ENCODE results near the gene FCN1.
"Not testable (repeated sequence)": the region's sequence is repeated elsewhere in the genome, so short reads cannot be mapped to it uniquely, and the experiment has no call there.

Gene FCN1

DNA sequence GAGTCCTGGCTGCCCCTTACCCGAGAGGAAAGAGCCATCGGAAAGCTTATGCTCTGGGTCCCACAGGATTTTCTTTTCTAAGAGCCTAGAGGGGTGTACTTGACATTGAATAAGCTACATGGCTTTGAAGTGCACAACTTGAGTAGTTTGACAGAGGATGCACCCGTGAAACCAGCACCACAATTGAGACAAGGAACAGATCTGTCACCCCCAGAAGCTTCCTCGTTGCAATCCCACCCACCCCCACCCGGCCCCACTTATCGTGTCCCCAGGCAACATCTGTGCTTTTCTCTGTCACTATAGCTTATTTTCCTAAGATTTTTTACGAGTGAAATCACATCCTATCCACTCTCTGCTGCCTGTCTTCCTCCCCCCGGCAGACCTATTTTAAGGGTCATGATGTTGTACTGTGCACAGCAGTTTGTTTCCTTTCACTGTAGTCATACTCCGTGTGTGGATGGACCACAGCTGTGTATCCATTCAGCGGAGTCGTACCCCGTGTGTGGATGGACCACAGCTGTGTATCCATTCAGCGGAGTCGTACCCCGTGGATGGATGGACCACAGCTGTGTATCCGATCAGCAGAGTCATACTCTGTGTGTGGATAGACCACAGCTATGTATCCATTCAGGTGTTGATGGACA lies 45.9 kb downstream of the FCN1 start:
- no peak for DNase-seq (ENCODE audit: low read depth)

DNA sequence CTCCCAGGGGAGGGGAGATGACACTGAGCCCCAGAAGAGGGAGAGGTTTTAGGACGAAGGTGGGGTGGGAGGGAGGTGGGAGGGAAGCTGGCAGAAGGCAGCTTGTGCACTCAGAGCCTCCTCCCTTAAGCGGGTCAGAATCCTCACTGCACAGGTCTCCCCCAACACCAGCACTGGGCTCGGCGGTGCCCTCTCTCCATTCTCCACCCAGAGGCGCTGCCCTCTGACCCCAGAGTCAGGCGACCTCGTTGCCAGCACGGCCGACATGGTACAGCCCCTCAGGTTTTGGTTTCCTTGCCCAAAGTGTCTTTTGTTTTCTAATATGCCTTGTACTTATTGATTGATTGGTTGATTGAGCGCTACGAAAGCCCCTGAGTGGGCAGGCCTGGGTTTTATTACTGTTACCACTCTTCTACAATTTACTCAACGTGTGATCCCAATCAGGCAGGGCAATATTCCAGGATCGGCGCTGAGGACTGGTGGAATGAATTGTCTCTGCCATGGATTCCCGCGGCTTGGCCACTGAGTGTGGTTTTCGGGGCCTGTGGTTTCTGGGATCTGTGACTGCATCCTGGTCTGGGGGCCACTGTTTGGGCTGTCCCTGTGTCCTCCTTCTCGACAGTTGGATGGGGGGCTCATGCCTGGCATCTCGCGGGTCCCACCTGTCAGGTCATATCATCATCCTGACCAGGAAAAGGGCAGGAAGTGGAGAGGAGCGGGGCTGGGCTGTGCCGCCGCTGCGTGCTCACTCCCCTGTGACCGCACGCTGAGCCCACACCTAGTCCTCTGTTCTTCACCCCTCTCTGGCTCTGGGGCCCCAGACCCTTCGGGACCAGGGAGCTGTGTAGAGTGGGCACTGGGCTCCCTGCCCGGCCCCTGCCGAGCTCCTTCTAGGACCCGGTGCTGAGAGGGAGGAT lies 46.7 kb downstream of the FCN1 start:
- DNase-seq (ENCODE audit: low read depth) = no peak

DNA sequence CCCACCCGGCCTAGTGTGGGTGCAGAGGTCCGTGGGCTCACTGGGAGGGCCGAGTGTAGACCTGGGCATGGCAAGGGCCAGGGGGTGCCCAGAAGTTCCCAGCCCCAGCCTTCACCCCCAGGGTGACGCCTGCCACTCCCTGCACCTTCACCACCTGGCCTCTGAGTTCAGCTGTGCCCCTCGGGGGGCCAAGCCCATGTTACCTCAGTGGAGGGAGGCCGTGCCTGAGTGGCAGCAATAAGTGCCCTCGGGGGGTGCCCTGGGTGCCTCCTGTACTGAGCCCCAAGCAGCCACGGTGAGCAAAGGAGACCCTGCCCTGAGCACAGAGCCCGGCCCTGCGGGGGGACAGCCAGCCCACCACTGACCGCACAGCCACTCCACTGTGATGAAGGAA lies 47.4 kb downstream of the FCN1 start:
- DNase-seq (ENCODE audit: low read depth) = no peak

DNA sequence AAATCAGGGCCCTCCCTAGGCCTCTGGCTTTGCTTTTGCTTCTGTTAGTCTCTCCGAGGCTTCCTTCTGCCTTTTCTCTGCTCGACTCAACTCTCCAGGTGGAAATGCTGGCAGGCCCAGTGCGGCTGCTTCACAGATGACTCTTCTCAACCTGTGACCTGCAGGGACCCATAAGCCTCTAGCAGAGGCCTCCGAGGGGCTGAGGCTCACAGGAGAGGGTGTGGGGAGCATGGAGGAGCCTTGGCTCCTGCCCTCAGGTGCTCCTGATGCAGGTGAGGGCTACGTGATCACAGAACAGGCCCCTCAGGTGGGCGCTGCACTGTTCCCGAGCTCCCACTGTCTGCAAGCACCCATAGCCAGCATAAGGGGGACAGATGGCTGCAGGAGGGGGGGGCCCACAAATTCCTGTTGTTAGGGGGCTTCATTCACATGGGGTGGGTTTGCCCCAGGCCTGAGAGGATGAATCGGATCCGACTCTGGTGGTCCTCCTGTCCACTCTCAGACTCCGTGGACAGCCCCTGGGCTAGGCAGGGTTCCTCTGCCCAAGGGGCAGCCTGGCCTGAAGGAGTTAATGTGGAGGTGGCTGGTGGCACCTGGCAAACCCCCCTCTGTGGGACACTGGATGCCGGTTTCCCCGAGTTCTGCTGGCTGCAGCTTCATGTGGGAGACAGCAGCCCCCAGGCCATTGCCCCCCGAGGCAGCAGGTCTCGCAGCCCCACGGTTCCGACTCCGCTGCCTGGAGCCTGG lies 48.0 kb downstream of the FCN1 start:
- DNase-seq (ENCODE audit: low read depth) = no peak

DNA sequence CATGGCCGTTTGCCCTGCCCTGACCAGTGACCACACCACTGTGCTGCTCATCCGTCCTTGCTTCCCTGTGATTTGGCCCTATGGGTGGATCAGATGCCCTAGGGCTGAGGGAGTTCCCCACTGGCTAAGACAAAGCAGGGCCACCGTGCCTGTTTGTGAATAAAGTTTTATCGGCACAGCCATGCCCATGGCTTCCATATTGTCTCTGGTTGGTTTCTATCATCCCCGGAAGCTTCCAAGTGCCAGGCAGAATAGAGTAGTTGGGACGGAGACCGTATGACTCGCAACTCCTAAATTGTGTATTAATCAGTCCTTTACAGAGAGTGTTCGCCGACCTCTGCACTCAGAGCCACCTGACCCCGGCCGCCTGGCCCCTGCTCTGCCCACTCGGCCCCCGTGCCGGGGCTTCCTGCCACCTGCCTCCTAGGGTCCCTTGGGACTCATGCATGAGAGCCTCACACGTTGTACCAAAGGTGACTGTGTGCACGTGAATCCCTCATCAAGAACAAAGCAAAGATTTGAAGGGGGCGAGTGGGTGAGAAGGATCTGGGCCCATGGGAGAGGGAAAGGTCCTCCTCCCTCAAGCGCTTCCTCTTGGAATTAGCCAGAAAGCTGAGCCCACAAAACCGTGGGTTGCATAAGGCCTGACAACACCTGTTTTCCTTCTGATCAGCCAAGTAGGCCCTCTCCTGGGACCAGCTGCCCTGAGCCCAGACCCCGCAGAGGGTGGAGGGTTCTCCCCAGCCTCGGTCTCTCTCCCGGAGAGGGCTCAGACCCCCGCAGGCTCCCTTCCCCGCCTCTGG lies 48.8 kb downstream of the FCN1 start:
- DNase-seq (ENCODE audit: low read depth) = no peak

DNA sequence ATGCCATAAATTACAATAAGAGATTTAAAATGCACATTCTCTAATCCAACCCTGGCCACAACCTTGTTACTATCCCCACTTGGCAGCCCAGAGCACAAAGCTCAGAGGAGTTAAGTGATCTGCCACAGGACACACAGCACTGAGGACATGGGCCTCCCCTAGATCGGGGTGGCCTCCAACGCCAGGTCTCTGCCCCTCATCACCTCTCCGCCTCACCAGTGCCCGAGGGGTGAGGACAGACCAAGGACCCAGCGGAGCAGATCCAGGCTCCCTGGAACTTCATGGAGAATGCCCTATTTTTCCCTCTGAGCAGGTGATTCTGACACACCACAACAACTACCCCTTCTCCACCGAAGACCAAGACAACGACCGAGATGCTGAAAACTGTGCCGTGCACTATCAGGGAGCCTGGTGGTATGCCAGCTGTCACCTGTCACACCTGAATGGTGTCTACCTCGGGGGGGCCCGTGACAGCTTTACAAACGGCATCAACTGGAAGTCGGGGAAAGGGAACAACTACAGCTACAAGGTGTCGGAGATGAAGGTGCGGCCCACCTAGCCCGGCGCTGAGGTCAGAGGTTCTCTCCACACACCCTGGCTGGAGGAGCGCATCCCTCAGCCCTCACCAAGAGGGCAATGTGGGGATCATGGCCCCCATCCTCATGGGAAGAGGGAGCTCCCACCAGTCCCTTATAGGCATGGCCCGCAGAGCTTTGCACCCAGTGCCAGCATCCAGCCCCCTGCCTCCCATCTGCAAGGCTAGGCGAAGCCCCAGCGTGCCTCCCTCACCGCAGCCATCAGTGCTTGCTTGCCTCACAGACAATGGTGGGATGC lies 49.6 kb downstream of the FCN1 start:
- DNase-seq (ENCODE audit: low read depth) = no peak

DNA sequence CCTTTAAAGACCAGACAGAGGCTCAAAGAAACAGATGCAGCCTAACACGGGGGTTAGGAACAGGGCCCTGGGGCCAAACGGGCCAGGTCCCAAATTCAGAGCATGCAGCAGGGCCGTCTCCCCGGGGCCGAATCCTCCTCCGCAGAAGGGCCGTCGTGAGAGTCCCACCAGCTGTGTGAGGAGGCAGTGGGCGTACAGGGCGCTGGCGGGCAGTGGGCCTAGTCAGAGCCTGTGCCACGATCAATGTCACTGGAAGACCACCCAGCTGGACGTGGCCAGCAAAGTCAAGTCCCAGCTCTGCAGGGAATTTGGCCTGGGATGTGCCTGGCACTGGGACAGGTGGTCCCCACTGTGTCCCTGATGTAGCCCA lies 52.9 kb downstream of the FCN1 start:
- no peak for DNase-seq (ENCODE audit: low read depth)

DNA sequence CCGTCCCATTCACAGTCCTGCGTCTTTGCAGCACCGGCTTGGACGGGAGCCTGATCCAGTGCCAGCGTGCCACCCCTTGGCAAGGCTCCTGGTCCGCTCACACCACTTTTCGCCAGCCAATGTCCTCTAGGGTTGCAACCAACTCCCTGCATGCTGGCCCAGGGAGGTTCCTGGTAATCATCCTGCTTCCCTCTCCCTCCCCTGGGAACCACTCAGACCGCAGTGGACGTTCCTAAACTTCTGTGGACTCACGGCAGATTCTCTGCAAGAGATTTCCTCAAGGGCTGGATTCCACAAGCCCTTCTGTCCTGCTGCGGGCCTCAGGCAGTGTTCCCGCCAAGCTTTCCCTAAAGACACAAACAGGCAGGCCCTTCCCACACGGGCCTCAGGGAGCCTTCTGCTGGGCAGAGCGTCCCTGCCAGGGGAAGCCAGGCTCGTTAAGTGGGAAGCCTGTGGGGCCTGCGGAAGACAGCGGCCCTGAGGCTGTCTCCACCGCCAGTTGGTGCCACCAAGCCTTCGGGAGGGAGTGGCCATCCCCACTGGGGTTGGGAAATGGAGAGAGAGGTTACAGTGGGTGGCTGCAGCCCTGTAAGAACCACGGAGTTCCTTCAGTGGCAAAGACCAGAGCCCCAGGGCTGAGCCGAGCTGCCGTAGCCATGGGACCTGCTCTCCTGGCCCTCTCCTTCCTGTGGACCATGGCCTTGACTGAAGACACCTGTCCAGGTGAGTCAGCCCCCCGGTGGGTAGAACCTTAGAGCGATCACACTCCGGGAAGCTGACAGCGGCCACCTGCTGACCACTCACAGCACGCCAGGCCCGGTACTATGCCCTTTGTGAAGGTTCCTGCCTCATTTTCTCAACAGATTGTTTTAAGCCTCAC lies 53.5 kb downstream of the FCN1 start:
- DNase-seq (ENCODE audit: low read depth) = no peak

DNA sequence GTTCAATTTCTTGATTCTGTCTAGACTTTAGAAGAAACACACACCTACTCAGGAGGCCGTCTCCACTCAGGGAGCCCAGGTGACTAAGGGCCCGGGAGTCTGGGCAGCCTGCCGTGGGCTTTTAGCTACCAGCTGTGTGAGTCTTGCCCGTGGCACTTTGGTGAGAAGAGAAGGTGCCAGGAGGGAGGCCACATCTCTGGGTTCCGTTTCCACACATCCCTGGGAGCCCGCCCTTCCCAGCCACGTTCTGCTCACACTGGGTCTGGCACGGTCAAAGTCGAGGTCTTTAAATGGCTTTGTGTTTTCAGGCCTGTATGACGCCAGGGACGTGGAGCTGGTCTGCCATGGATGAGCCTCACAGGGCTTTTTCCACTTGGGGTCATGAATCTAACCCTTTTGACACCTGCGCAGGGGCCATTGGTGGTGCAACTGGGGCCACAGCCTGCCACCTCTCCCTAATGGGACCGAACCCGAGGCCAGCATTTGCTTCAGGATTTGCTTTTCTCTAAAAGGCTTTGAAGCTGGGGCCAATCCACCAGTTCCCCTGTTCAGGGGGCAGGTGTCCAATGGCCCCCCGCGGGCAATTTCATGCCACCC lies 54.3 kb downstream of the FCN1 start:
- no peak for DNase-seq (ENCODE audit: low read depth)

DNA sequence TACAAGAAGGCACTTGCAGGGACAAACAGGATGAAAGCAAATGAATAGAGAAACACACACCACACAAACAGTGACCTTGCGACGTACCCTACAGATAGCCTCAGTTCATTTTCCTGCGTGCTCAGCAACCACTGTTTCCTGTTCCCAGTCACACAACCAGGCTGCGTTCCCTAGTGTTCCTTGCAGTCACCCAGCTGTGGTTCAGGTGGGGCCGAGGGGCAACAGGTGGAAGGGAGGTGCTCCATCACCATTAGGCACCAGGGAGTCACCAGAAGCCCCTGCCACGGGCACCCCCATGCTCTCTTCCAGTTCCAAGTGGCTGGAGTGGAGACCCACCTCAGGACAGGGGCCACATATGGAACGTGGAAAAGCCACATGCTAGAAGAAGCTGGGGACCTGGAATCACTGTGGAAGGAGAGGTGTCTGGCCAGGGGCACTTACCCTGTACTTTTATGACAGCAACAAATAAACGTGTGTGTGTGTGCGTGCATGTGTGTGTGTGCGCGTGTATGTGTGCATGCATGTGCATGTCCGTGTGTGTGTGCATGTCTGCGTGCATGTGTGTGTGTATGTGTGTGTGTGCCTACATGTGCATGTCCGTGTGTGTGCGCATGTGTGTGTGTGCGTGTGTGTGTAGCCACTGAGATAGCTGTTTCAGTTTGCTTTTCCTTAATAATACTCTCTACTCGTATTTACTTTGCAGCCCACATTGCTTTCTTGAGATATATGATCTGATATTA lies 55.9 kb downstream of the FCN1 start:
- no peak for DNase-seq (ENCODE audit: low read depth)

DNA sequence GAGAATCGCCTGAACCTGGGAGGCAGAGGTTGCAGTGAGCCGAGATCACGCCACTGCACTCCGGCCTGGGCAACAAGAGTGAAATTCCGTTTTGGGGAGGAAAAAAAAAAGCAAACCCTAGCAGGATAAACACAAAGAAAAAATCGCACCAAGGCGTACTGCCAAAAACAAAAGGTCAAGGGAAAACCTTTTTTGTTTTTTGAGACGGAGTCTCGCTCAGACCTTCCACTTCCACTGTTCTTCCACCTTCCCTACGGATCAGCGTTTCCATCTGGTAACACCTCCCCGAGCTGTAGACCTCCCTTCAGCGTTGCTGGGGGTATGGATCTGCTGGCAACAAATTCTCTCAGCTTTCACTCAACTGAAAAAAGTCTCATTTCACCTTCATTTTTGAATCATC lies 57.2 kb downstream of the FCN1 start:
- no peak for DNase-seq (ENCODE audit: low read depth)

DNA sequence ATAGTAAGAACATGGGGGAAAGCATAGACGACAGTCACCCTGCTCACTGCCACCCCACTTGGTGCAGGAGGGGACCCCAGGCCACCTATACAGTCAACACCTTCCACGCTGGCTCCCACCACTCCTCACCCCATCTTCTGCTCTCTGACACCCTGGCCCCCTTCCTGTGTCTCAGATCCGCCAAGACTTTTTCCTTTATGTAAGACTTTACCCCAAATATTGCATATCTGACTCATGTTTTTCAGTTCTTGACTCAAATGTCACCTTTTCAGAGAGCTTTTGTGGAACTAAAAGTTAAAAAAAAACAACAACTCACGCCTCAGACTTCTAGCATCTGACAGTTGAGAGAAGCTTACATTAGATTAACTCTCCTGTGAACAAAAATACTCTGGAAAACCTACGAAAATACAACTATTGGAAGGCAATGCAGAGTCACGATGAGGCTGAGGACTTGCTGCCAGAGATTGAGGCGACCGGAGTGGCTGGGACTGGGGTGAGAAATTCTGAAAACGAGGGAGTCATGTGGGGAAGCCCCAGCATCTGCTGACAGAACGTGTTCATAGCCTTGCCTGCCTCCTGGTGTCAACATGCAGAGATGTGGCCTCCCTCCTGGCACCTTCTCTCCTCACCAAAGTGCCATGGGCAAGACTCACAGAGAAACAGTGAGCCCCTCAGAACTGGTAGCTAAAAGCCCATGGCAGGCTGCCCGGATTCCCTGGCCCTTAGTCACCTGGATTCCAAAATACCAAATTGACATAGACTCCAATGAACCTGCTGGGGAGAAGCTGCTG lies 59.5 kb downstream of the FCN1 start:
- peak; percentile 36 for DNase-seq (ENCODE audit: low read depth)

DNA sequence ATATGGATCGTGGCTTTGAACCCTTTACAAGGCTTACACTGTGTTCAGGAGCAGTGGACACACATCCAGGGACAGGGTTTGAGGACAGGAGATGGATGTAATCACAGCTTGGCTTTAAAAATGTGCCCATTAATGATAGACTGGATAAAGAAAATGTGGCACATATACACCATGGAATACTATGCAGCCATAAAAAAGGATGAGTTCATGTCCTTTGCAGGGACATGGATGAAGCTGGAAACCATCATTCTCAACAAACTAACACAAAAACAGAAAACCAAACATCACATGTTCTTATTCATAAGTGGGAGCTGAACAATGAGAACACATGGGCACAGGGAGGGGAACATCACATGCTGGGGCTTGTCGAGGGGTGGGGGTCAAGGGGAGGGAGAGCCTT lies 60.3 kb downstream of the FCN1 start:
- DNase-seq (ENCODE audit: low read depth) = not testable (repeated sequence)

DNA sequence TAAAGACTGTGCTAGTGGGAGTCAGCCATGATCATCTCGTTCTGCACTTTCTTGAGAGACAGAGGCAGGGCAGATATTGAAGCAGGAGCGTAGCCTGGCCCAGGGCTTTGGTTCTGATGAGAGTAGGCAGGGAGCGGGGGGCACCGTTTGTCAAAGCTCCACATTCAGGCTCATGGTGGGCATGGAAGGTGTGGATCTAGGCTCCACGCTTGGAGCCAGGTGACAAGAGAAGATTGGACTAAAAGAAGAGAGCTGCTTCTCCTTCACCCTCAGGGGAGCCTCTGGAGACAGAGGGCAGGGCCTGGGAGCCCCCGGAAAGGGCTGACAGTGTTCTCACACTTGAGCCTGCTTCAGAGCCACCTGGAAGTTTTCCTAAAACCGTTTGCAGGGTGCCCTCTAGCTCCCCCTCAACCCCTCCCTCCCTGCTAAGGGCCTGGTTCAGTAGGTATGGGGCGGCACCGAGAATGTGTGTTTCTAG lies 61.8 kb downstream of the FCN1 start:
- no peak for DNase-seq (ENCODE audit: low read depth)
